OCI-LY7 (cell line): ENCODE measurements around the gene ANO8. TPM values are rescaled to one million over a fixed set of nuclear protein-coding genes. Genes with fewer than 3 reads are reported as not detected.

Experiments used
- BruUV-seq: library from RNA; stranded (reverse); fragments of 400-500 nt; replicated peaks from 2 replicates; lab custom pipeline; 2021; lab: Mats Ljungman, UMichigan
- CTCF ChIA-PET: fragments of 300-600 bp; sonication (Branson Sonifier 250); formaldehyde crosslinking; loops from one replicate; lab custom pipeline; 2022; ENCODE audit warnings: antibody characterized with exemption; ENCODE audit not compliant: unreplicated experiment; lab: Charles Lee
- POLR2A ChIA-PET: fragments of 300-600 bp; sonication (Branson Sonifier 250); formaldehyde crosslinking; loops from one replicate; lab custom pipeline; 2022; ENCODE audit warnings: antibody characterized with exemption; lab: Charles Lee
- DNase-seq: peaks from one replicate; pipeline ENCODE4 v3.0.0-alpha.2; 2015; ENCODE audit warnings: low spot score
- H2AFZ ChIP-seq: fragments of 200-600 bp; sonication (generic), shearing (Covaris generic); 2 replicates; pipeline ENCODE4 v1.6.1; 2014; ENCODE audit warnings: mild to moderate bottlenecking, antibody characterized with exemption, low read length, moderate library complexity
- H3K27ac ChIP-seq: fragments of 200-600 bp; sonication (generic); 2 replicates; pipeline ENCODE4 v1.5.1; 2014; ENCODE audit warnings: mixed run types, low read depth, mild to moderate bottlenecking, moderate library complexity, low read length, inconsistent platforms; ENCODE audit not compliant: poor library complexity, severe bottlenecking
- H3K36me3 ChIP-seq: fragments of 200-600 bp; sonication (generic); 2 replicates; pipeline ENCODE4 v1.6.1; 2014; ENCODE audit warnings: mild to moderate bottlenecking, antibody characterized with exemption, low read length, moderate library complexity, mixed read lengths; ENCODE audit not compliant: insufficient read depth
- H3K4me1 ChIP-seq: fragments of 200-600 bp; sonication (generic); 2 replicates; pipeline ENCODE4 v1.5.1; 2014; ENCODE audit warnings: mild to moderate bottlenecking, low read length; ENCODE audit not compliant: insufficient read depth, poor library complexity, severe bottlenecking
- H3K4me2 ChIP-seq: fragments of 200-600 bp; sonication (generic); 2 replicates; pipeline ENCODE4 v1.6.1; 2014; ENCODE audit warnings: mild to moderate bottlenecking, low read length
- H3K4me3 ChIP-seq: fragments of 200-600 bp; sonication (generic); 2 replicates; pipeline ENCODE4 v1.5.1; 2014; ENCODE audit warnings: mild to moderate bottlenecking, low read depth, low read length; ENCODE audit not compliant: poor library complexity, severe bottlenecking
- H3K79me2 ChIP-seq: fragments of 200-600 bp; sonication (generic); 2 replicates; pipeline ENCODE4 v1.6.1; 2016; ENCODE audit warnings: low read depth, mild to moderate bottlenecking, low read length, moderate library complexity, mixed read lengths; ENCODE audit not compliant: insufficient read depth
- H3K9me2 ChIP-seq: fragments of 200-600 bp; sonication (generic); 2 replicates; pipeline ENCODE4 v1.6.1; 2016; ENCODE audit warnings: mild to moderate bottlenecking, low read length, mixed read lengths; ENCODE audit not compliant: insufficient read depth
- H3K9me3 ChIP-seq: fragments of 200-600 bp; sonication (generic); 2 replicates; pipeline ENCODE4 v1.6.1; 2014; ENCODE audit warnings: mild to moderate bottlenecking, mixed run types, low read length, mixed read lengths
- H4K20me1 ChIP-seq: fragments of 200-600 bp; sonication (generic); 2 replicates; pipeline ENCODE4 v1.6.1; 2014; ENCODE audit warnings: mild to moderate bottlenecking, antibody characterized with exemption, low read length, moderate library complexity, mixed read lengths; ENCODE audit not compliant: insufficient read depth
- CTCF ChIP-seq: fragments of 200-600 bp; sonication (generic); conservative IDR thresholded peaks from 2 replicates; pipeline ENCODE4 v1.5.1; 2014; ENCODE audit warnings: mild to moderate bottlenecking, antibody characterized with exemption, low read length, moderate library complexity, mixed read lengths
- EZH2phosphoT487 ChIP-seq: fragments of 200-600 bp; sonication (generic); IDR thresholded peaks from 2 replicates; pipeline ENCODE4 v1.6.1; 2018; ENCODE audit warnings: low read depth, borderline replicate concordance, mild to moderate bottlenecking, mixed run types, antibody characterized with exemption, low read length, moderate library complexity, mixed read lengths
- intact Hi-C: fragments of 100-400 bp; cut with micrococcal nuclease; formaldehyde crosslinking; loops from one replicate; pipeline ENCODE4 v1.10.0; 2022; ENCODE audit not compliant: unreplicated experiment
- total RNA-seq, 2 experiments: library from RNA; depleted of rRNA in 1 of 2; stranded (reverse); fragments of >200 nt in 1 of 2; shearing (Covaris generic) in 1 of 2; gene quantifications; 2 replicates each; pipeline ENCODE4 v1.2.3, GENCODE V29; 2014 to 2022

Gene ANO8
- total RNA-seq, 2 experiments from 2014 or later = 4.3 to 13.5 TPM

DNA sequence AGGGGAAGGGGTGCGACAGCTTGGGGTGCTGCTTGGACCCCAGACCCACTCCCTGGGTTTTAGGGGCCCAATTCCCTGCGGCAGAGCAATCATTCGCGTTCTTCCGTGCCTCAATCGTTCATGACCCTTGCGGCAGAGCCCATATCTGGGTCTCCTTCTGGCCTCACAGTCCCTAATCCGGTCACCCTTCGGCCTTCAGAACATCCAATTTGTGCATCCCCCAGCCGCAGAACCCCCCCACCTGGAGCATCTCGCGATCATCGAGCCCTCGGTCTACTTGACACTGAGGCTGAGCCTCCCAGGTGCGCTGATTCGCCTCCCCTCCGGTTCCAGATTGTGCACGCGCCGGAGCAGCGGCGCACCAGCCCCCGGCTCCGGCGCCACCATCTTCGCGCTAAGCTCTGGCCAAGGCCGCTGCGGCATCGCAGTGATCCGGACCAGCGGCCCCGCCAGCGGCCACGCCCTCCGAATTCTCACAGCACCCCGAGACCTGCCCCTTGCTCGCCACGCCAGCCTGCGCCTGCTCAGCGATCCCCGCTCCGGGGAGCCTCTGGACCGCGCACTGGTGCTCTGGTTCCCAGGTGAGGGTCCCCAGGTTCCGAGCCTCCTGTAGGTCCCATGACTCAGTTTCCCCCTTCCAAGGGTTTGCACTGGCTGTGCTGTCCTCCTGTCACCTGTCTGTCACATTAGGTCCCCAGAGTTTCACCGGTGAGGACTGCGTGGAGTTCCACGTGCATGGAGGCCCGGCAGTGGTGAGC is 3.2 kb upstream of the ANO8 start:
- ChIA-PET CTCF (no interaction called here), POLR2A (interaction anchor here (0.6 to 1.2 kb wide), 3 partner anchors 19 to 82 kb away, joined by 3 read pairs; partner anchors contain the start of gene MVB12A)
- H3K4me1 ChIP-seq = peaks cover 37% of the 10 kb centered on the region
- H3K4me3 ChIP-seq = peak overlapping the region; percentile 83
- peak overlapping the region; percentile 88 for H3K27ac ChIP-seq
- peaks cover 7% of the 10 kb centered on the region; the same call in 1 of the 2 replicates for H4K20me1 ChIP-seq
- peaks cover 32% of the 10 kb centered on the region for H3K36me3 ChIP-seq
- H3K79me2 ChIP-seq = peaks cover 12% of the 10 kb centered on the region; the same call in 1 of the 2 replicates
- TF ChIP-seq EZH2phosphoT487 = no peak
- TF ChIP-seq CTCF = no peak
- no peaks in the 10 kb centered on the region for H3K9me2 ChIP-seq
- H3K4me2 ChIP-seq = peak overlapping the region; percentile 71
- peak; percentile 74 for DNase-seq
- no peaks in the 10 kb centered on the region for H3K9me3 ChIP-seq
- TSS peak; percentile 56 for BruUV-seq
- intact Hi-C loops = no loop called here
- peak overlapping the region; percentile 46; the same call in 1 of the 2 replicates for H2AFZ ChIP-seq

GRCh38 chr19:17336872-17337674 is 2.4 kb upstream of the ANO8 start, which contains the start of gene GTPBP3:
GTPBP3 (plus strand) TSS chr19:17337553; CDS start chr19:17337612, 59 bp downstream.
- H3K4me3 ChIP-seq = peak within 1 kb of the TSS; percentile 83
- TSS peak; percentile 94 for BruUV-seq
- H3K9me2 ChIP-seq = no peaks in the 10 kb centered on the region
- peak within 1 kb of the TSS; percentile 55; the same call in 1 of the 2 replicates for H2AFZ ChIP-seq
- H3K4me1 ChIP-seq = peaks cover 39% of the 10 kb centered on the region
- peaks cover 7% of the 10 kb centered on the region; the same call in 1 of the 2 replicates for H4K20me1 ChIP-seq
- peak within 1 kb of the TSS; percentile 79 for H3K4me2 ChIP-seq
- intact Hi-C loops = no loop called here
- peaks cover 12% of the 10 kb centered on the region; the same call in 1 of the 2 replicates for H3K79me2 ChIP-seq
- H3K36me3 ChIP-seq = peaks cover 25% of the 10 kb centered on the region
- ChIA-PET POLR2A (interaction anchor here (0.7 kb wide), 1 partner anchor 652 kb away, joined by 4 read pairs; no protein-coding TSS in a partner anchor), CTCF (no interaction called here)
- no peaks in the 10 kb centered on the region for H3K9me3 ChIP-seq
- peak within 1 kb of the TSS; percentile 88 for H3K27ac ChIP-seq
- TF ChIP-seq CTCF = no peak
- TF ChIP-seq EZH2phosphoT487 = no peak
- DNase-seq = peak; percentile 100
